ENCODE measurements around the gene APLN.

GRCh38 chrX:129638917-129639316 lies 15.8 kb downstream of the APLN start:
- no peak for TF ChIP-seq CTCF (IDR thresholded peaks at IDR 0.05)
- TF ChIP-seq POLR2A (IDR thresholded peaks at IDR 0.05): no peak

Measured in thyroid gland (tissue), 4 donors.